Common myeloid progenitor, CD34-positive (primary cell): ENCODE results near the gene TLE6.
A peak's percentile ranks its signal among the peaks of the same experiment; 100 is the strongest.
"Not testable (repeated sequence)": the region's sequence is repeated elsewhere in the genome, so short reads cannot be mapped to it uniquely, and the experiment has no call there.

Experiments
- CTCF ChIA-PET: fragments of 350-600 bp; sonication (Branson Sonifier 250); formaldehyde crosslinking; loops from one replicate; lab custom pipeline; 2021; ENCODE audit warnings: antibody characterized with exemption; lab: Charles Lee
- POLR2A ChIA-PET: fragments of 350-600 bp; sonication (Branson Sonifier 250); formaldehyde crosslinking; loops from one replicate; lab custom pipeline; 2021; ENCODE audit warnings: antibody characterized with exemption; lab: Charles Lee
- DNase-seq, 3 donors: peaks; one replicate each; pipeline versions ENCODE4 v3.0.0 to v3.0.0-alpha.2; 2013
- H3K27ac ChIP-seq, 2 experiments: 1 replicate in 1 of 2; 2 replicates in 1 of 2; pipeline ENCODE4 v1.7.0; 2013; ENCODE audit warnings: inconsistent platforms in 2 of 2, low read length in 2 of 2, mild to moderate bottlenecking in 2 of 2, low read depth in 1 of 2, moderate library complexity in 1 of 2; ENCODE audit not compliant: severe bottlenecking in 2 of 2, insufficient read depth in 1 of 2, poor library complexity in 1 of 2
- H3K27me3 ChIP-seq, 5 experiments: replicated peaks in 2 of 5; 1 replicate in 3 of 5; 2 replicates in 2 of 5; pipeline versions ENCODE4 v1.6.1 to v1.7.0; 2013; ENCODE audit warnings: low read length in 4 of 5, mild to moderate bottlenecking in 2 of 5, moderate library complexity in 2 of 5, inconsistent platforms in 1 of 5; ENCODE audit not compliant: insufficient read depth in 5 of 5, control insufficient read depth in 4 of 5
- H3K36me3 ChIP-seq, 4 experiments: 1 replicate in 2 of 4; 2 replicates in 2 of 4; pipeline versions ENCODE4 v1.6.1 to v1.7.0; 2013; ENCODE audit warnings: low read length in 3 of 4, control low read depth in 1 of 4, mild to moderate bottlenecking in 1 of 4; ENCODE audit not compliant: control insufficient read depth in 4 of 4, insufficient read depth in 4 of 4
- H3K4me1 ChIP-seq, 4 experiments: 1 replicate in 3 of 4; 2 replicates in 1 of 4; pipeline versions ENCODE4 v1.6.1 to v1.7.1; 2013; ENCODE audit warnings: low read length in 3 of 4, mild to moderate bottlenecking in 3 of 4, control low read depth in 1 of 4, inconsistent platforms in 1 of 4, moderate library complexity in 1 of 4; ENCODE audit not compliant: control insufficient read depth in 4 of 4, insufficient read depth in 4 of 4; ENCODE audit errors: control extremely low read depth in 1 of 4
- H3K4me3 ChIP-seq, 7 experiments: 1 replicate in 4 of 7; 2 replicates in 3 of 7; pipeline versions ENCODE4 v1.5.1 to v1.7.0; 2013; ENCODE audit warnings: mild to moderate bottlenecking in 7 of 7, low read length in 6 of 7, moderate library complexity in 6 of 7, inconsistent platforms in 2 of 7, low read depth in 2 of 7, control low read depth in 1 of 7; ENCODE audit not compliant: insufficient read depth in 4 of 7, control insufficient read depth in 1 of 7; ENCODE audit errors: extremely low read depth in 1 of 7
- H3K9me3 ChIP-seq, 5 experiments: 1 replicate in 4 of 5; 2 replicates in 1 of 5; pipeline versions ENCODE4 v1.6.1 to v1.7.1; 2013; ENCODE audit warnings: low read length in 4 of 5, mild to moderate bottlenecking in 2 of 5, inconsistent platforms in 1 of 5, low read depth in 1 of 5, moderate library complexity in 1 of 5; ENCODE audit not compliant: control insufficient read depth in 4 of 5, insufficient read depth in 2 of 5; ENCODE audit errors: control extremely low read depth in 1 of 5
- WGBS: methylation state at CpG from one replicate; pipeline ENCODE4 v1.1.5; 2013; ENCODE audit not compliant: insufficient coverage; 5-methylcytosine and 5-hydroxymethylcytosine counted together

Gene TLE6

DNA sequence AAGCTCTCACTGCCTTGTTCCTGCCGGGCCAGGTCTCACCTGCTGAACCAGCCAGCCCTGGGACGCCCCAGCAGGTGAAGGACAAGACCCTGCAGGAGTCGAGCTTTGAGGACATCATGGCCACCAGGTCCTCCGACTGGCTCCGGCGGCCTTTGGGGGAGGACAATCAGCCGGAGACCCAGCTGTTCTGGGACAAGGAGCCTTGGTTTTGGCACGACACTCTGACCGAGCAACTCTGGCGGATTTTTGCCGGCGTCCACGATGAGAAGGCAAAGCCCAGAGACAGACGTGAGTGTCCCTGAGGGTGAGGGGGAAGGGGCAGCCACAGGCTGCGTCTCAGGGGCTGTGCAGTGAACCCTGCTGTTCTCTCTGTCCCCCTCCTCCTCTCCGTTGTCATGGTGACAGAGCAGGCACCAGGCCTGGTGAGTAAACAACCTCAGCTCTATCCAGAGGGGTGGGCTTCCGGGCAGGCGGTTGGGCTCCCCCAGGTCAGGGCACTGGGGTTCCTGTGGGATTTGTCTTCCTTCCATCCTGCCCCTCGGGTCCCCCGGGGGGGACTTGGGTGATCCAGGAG lies 9.7 kb downstream of the TLE6 start:
- CTCF ChIA-PET, result interaction anchor here (1.3 kb wide), 1 partner anchor 11 kb away, joined by 6 read pairs; no protein-coding TSS in a partner anchor
- Histone ChIP-seq H3K4me1 (peaks cover 0 to 35% (median 14%) of the 10 kb centered on the region in 4 experiments), H3K36me3 (no peaks in the 10 kb centered on the region), H3K27me3 (no peaks in the 10 kb centered on the region), H3K4me3 (peak overlapping the region in 2 of 7 experiments; percentile 13 to 32), H3K27ac (no peak overlapping the region), H3K9me3 (no peaks in the 10 kb centered on the region)
- POLR2A ChIA-PET, result interaction anchor here (0.8 kb wide), 1 partner anchor 41 kb away, joined by 3 read pairs; no protein-coding TSS in a partner anchor
- 50% methylated on average over 19 of the region's 20 CpGs for WGBS
- DNase-seq, result peak in 2 of 3 donors; percentile 59 to 69

DNA sequence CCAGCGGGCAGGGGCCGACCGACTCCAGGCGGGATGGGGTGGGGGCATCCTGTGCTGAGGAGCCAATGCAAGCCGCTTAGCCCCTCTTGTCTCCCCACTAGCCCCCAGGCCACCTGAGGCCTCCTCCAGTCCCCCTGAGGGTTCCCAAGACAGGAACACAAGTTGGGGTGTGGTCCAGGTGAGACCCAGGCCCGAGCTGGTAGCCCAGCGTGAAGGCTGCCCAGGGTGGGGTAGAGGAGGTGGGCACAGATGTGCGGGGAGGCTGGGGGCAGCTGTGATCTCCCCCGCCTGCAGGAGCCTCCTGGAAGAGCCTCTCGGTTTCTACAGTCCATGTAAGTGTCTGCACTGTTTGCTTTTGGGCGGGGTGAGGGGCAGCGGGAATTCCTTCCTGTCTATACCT lies 10.4 kb downstream of the TLE6 start:
- no peak for DNase-seq
- Histone ChIP-seq H3K4me1 (peaks cover 0 to 31% (median 12%) of the 10 kb centered on the region in 4 experiments), H3K27me3 (no peaks in the 10 kb centered on the region), H3K27ac (no peak overlapping the region), H3K4me3 (no peak overlapping the region), H3K9me3 (no peaks in the 10 kb centered on the region), H3K36me3 (no peaks in the 10 kb centered on the region)
- 94% methylated on average over 5 of the region's 12 CpGs for WGBS
- POLR2A ChIA-PET, result no interaction called here
- CTCF ChIA-PET, result no interaction called here

DNA sequence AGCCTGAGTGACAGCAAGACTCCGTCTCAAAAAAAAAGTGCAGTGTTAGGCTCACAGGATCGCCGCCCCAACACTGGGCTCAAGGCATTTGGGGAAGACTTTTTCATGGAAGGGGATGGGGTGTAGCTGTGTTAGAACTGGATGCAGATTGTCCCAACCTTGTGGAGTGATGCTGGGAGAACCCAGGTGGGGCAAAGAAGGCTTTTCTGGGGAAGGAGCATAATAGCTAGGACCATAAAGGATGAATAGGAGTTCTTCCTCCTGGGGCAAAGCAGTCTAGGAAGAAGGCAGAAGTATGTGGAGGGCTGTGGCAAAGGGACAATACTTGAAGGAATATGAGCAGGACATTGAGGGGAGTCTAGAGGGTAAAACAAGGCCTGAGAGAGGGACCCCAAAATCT lies 11.2 kb downstream of the TLE6 start:
- no peak overlapping the region for H3K27ac ChIP-seq
- H3K4me1 ChIP-seq, result peaks cover 0 to 23% (median 8%) of the 10 kb centered on the region in 4 experiments
- H3K36me3 ChIP-seq, result no peaks in the 10 kb centered on the region
- H3K9me3 ChIP-seq, result no peaks in the 10 kb centered on the region
- no peak overlapping the region for H3K4me3 ChIP-seq
- ChIA-PET CTCF (no interaction called here), POLR2A (no interaction called here)
- DNase-seq, result no peak
- WGBS, result 100% methylated on average over 2 of the region's 3 CpGs
- peaks cover 0 to 3% (median 0%) of the 10 kb centered on the region in 5 experiments for H3K27me3 ChIP-seq

DNA sequence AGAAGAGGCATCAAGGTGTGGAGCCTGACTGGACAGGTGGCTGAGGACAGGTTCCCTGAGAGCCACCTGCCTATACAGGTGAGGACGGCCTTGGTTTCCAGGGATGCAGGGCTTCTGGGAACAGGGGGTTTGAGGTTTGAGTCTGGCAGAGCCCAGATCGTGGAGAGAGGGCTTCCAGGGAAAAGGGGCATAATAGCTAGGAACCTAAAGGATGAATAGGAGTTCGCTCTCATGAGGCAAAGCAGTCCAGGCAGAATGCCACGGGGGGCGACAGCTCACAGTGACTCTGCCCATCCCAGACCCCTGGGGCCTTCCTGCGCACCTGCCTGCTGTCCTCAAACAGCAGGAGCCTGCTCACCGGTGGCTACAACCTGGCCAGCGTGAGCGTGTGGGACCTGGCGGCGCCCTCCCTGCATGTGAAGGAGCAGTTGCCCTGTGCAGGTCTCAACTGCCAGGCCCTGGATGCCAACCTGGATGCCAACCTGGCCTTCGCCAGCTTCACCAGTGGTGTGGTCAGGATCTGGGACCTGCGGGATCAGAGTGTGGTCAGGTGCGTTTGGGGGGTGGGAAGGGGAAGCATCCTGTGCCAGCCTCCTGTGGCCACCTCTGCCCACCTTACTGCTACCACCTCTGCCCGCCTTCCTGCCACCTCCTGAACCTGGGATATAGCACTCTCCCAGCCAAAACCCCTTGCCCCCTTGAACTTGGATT lies 12.0 kb downstream of the TLE6 start:
- POLR2A ChIA-PET, result no interaction called here
- WGBS, result 98% methylated on average over 13 of the region's 15 CpGs
- CTCF ChIA-PET, result no interaction called here
- no peaks in the 10 kb centered on the region for H3K36me3 ChIP-seq
- H3K27ac ChIP-seq, result no peak overlapping the region
- H3K4me1 ChIP-seq, result peaks cover 0 to 15% (median 5%) of the 10 kb centered on the region in 4 experiments
- no peak for DNase-seq
- no peak overlapping the region for H3K4me3 ChIP-seq
- no peaks in the 10 kb centered on the region for H3K9me3 ChIP-seq
- peaks cover 0 to 3% (median 0%) of the 10 kb centered on the region in 5 experiments for H3K27me3 ChIP-seq

DNA sequence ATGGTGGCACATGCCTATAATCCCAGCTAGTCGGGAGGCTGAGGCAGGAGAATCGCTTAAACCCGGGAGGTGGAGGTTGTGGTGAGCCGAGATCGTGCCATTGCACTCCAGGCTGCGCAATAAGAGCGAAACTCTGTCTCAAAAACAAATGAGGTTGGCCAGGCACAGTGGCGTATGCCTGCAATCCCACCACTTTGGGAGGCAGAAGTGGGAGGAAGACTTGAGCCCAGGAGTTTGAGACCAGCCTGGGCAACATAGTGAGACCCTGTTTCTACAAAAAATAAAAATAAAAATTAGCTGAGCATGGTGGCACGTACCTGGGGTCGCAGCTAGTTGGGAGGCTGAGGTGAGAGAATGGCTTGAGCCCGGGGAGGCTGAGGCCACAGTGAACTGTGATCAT lies 15.0 kb downstream of the TLE6 start:
- H3K4me3 ChIP-seq, POLR2A ChIA-PET: not testable (repeated sequence)

DNA sequence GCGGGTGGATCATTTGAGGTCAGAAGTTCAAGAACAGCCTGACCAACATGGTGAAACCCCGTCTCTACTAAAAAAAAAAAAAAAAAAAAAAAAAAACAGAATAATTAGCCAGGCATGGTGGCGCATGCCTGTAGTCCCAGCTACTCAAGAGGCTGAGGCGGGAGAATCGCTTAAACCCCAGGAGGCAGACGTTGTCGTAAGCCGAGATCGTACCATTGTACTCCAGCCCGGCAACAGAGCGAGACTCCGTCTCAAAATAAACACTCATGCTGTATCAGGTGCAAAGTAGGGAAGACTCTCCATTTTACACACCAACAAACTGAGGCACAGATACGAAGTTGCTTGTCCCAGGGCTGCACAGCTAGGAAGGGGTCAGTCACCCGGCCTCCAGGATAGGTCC lies 15.6 kb downstream of the TLE6 start:
- Histone ChIP-seq H3K4me1 (no peaks in the 10 kb centered on the region), H3K27ac (no peak overlapping the region)
- 81% methylated on average over 7 of the region's 14 CpGs for WGBS

More for the DNA sequence above, 15.0 kb downstream of the TLE6 start:
- H3K27ac ChIP-seq, H3K4me1 ChIP-seq, H3K27me3 ChIP-seq, H3K36me3 ChIP-seq, DNase-seq, H3K9me3 ChIP-seq, CTCF ChIA-PET: not testable (repeated sequence)
- WGBS, result 95% methylated on average over 11 of the region's 11 CpGs

DNA sequence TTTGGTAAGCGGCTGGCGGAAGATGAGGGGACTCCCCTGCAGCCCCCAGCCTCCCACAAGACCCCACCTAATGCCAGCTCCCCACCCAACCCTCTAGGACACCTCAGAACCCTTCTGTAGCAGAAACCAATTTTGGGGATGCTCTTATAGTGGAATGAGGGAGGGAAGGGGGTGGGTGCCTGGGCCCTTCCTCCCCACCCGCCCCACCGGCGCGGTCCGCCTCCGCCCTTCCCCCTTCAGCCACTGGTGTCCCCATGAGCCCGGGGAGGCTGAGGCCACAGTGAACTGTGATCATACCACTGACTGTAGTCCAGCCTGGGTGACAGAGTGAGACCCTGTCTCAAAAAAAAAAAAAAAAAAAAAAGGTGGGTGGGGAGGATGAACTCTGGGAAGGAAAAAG lies 16.2 kb downstream of the TLE6 start:
- POLR2A ChIA-PET, result no interaction called here
- WGBS, result 20% methylated on average over 1 of the region's 9 CpGs

More for the DNA sequence above, 15.6 kb downstream of the TLE6 start:
- Histone ChIP-seq H3K4me3 (no peak overlapping the region), H3K9me3 (no peaks in the 10 kb centered on the region), H3K27me3 (peaks cover 0 to 3% (median 0%) of the 10 kb centered on the region in 5 experiments), H3K36me3 (no peaks in the 10 kb centered on the region)
- ChIA-PET CTCF (no interaction called here), POLR2A (no interaction called here)
- DNase-seq, result no peak

More for the DNA sequence above, 16.2 kb downstream of the TLE6 start:
- Histone ChIP-seq H3K27me3 (peaks cover 0 to 3% (median 0%) of the 10 kb centered on the region in 5 experiments), H3K27ac (no peak overlapping the region), H3K4me1 (no peaks in the 10 kb centered on the region), H3K36me3 (no peaks in the 10 kb centered on the region), H3K9me3 (no peaks in the 10 kb centered on the region), H3K4me3 (no peak overlapping the region)
- DNase-seq, result no peak
- CTCF ChIA-PET, result no interaction called here
